ENCODE data around the gene TCP1. TPM values are rescaled to one million over a fixed set of nuclear protein-coding genes. Genes with fewer than 3 reads are reported as not detected.

TCP1 gene
- total RNA-seq, 1 experiment from 2014 or later, result 412 TPM

DNA sequence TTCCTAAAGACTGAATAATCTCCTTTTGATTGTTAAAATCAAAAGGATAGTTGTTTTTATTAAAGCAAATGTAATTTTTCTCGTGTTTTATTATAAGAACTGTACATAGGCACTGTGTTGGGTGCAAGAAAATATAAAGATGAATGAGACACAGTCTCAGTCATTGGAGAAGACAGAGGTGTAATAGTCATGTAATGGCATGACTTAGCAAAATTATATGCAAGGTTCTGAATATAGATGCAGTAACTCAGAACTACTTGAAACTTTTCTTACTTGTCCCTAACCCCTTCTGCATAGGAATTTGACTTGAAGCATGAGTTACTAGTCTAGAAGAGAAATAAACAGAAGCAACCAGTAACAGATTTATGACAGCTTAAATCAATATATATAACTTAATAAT, 47.2 kb downstream of the TCP1 start:
- no peak overlapping the region; a peak in 1 of 7 replicates for H3K27ac Mint-ChIP-seq
- Histone ChIP-seq H3K4ac (ENCODE audit: low read depth, low read length) (no peak overlapping the region), H4K8ac (replicated peaks; ENCODE audit: insufficient read length, low read depth, low read length) (no peak overlapping the region), H3K9ac (ENCODE audit: extremely low read depth, insufficient read length, low read length) (no peak overlapping the region), H2AFZ (ENCODE audit: low read length) (no peak overlapping the region), H2BK15ac (ENCODE audit: low read depth, low read length) (no peak overlapping the region), H3K79me1 (ENCODE audit: insufficient read depth, low read depth, low read length, poor library complexity, severe bottlenecking) (peaks cover 11% of the 10 kb centered on the region), H3K23me2 (ENCODE audit: insufficient read length, low read depth, low read length, poor library complexity, severe bottlenecking) (no peaks in the 10 kb centered on the region), H3T11ph (ENCODE audit: low read length) (no peak overlapping the region), H3K9me3 (ENCODE audit: control insufficient read depth, low read depth, low read length) (no peaks in the 10 kb centered on the region), H3K27ac (ENCODE audit: insufficient read length, low read depth, low read length) (no peak overlapping the region), H3K18ac (ENCODE audit: insufficient read length, low read depth, low read length) (no peak overlapping the region), H2BK20ac (ENCODE audit: low read depth, low read length, poor library complexity, severe bottlenecking) (no peak overlapping the region), H3K27me3 (ENCODE audit: insufficient read depth, low read length) (no peaks in the 10 kb centered on the region), H3K14ac (ENCODE audit: insufficient read depth, low read length) (no peak overlapping the region), H3K4me1 (ENCODE audit: insufficient read depth, low read length) (no peaks in the 10 kb centered on the region), H2BK5ac (ENCODE audit: insufficient read length, low read length) (no peak overlapping the region), H4K91ac (ENCODE audit: insufficient read length, low read depth, low read length) (no peak overlapping the region), H2AK5ac (ENCODE audit: insufficient read length, low read length) (no peak overlapping the region), H4K5ac (ENCODE audit: insufficient read length, low read depth, low read length) (no peak overlapping the region), H3K23ac (ENCODE audit: insufficient read length, low read depth, low read length) (no peak overlapping the region), H4K20me1 (ENCODE audit: control insufficient read depth, insufficient read depth, insufficient read length) (no peaks in the 10 kb centered on the region), H2BK120ac (ENCODE audit: low read depth, low read length, poor library complexity, severe bottlenecking) (no peak overlapping the region), H3K79me2 (ENCODE audit: insufficient read depth, low read length) (peaks cover 6% of the 10 kb centered on the region; the same call in 1 of the 2 replicates), H3K56ac (ENCODE audit: insufficient read length, low read depth, low read length) (no peak overlapping the region), H2BK12ac (ENCODE audit: insufficient read length, low read depth, low read length) (no peak overlapping the region), H3K4me2 (ENCODE audit: insufficient read depth, insufficient read length, low read length) (no peak overlapping the region)
- DNase-seq, result no peak
- no CpG with 5 or more reads among the region's 1 CpG for WGBS (ENCODE audit: extremely low coverage, insufficient read length, low lambda C conversion rate)
- no peaks in the 10 kb centered on the region for H3K9me3 Mint-ChIP-seq
- H3K27me3 Mint-ChIP-seq (ENCODE audit: low read depth), result no peaks in the 10 kb centered on the region
- H3K36me3 Mint-ChIP-seq (ENCODE audit: insufficient read depth in 1 of 3, low read depth in 3 of 3), result peaks cover 44 to 86% (median 84%) of the 10 kb centered on the region in 3 experiments; a peak in 6 of 7 replicates
- TF ChIP-seq, protein P1, sequence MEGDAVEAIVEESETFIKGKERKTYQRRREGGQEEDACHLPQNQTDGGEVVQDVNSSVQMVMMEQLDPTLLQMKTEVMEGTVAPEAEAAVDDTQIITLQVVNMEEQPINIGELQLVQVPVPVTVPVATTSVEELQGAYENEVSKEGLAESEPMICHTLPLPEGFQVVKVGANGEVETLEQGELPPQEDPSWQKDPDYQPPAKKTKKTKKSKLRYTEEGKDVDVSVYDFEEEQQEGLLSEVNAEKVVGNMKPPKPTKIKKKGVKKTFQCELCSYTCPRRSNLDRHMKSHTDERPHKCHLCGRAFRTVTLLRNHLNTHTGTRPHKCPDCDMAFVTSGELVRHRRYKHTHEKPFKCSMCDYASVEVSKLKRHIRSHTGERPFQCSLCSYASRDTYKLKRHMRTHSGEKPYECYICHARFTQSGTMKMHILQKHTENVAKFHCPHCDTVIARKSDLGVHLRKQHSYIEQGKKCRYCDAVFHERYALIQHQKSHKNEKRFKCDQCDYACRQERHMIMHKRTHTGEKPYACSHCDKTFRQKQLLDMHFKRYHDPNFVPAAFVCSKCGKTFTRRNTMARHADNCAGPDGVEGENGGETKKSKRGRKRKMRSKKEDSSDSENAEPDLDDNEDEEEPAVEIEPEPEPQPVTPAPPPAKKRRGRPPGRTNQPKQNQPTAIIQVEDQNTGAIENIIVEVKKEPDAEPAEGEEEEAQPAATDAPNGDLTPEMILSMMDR (conservative IDR thresholded peaks at IDR 0.05), result no peak
- H3K4me3 Mint-ChIP-seq, result no peak overlapping the region
- no peaks in the 10 kb centered on the region for H3K4me1 Mint-ChIP-seq

Measured in H9 (cell line).